DND-41 (cell line): Measurements from ENCODE around the gene RBM45.

Source experiments
- CTCF ChIP-seq: IDR thresholded peaks from 2 replicates; pipeline ENCODE4 v1.5.1; 2012; ENCODE audit warnings: borderline replicate concordance, low read length, moderate library complexity, mild to moderate bottlenecking; ENCODE audit not compliant: poor library complexity, severe bottlenecking; ENCODE audit errors: extremely low read depth
- EZH2 ChIP-seq: IDR thresholded peaks from 3 replicates; pipeline ENCODE4 v1.6.1; 2012; ENCODE audit warnings: borderline replicate concordance, low read depth, mild to moderate bottlenecking, moderate library complexity, low read length, inconsistent platforms; ENCODE audit not compliant: severe bottlenecking

GRCh38 chr2:178117725-178118124 is 5.5 kb downstream of the RBM45 start:
- no peak for TF ChIP-seq CTCF
- no peak for TF ChIP-seq EZH2
